Smooth muscle cell (in vitro differentiated cells): ENCODE data around the gene ZNF556. TPM values are rescaled to one million over a fixed set of nuclear protein-coding genes. Genes with fewer than 3 reads are reported as not detected.
"Not testable (repeated sequence)": the region's sequence is repeated elsewhere in the genome, so short reads cannot be mapped to it uniquely, and the experiment has no call there.

Experiments used
- DNase-seq: peaks from one replicate; lab custom pipeline; 2025; ENCODE audit not compliant: unreplicated experiment; lab: John Stamatoyannopoulos, UW
- H2AFZ ChIP-seq: fragments of 200-600 bp; sonication (generic); 2 replicates; pipeline ENCODE4 v1.6.0; 2016; ENCODE audit warnings: antibody characterized with exemption, low read depth, mild to moderate bottlenecking
- H3F3A ChIP-seq: fragments of 200-600 bp; sonication (generic); 2 replicates; pipeline ENCODE4 v1.6.0; 2017; ENCODE audit warnings: antibody characterized with exemption, low read depth
- H3K27ac ChIP-seq: fragments of 200-600 bp; sonication (generic); 2 replicates; pipeline ENCODE4 v1.5.1; 2016; ENCODE audit warnings: low read depth, mild to moderate bottlenecking
- H3K27me3 ChIP-seq: fragments of 200-600 bp; sonication (generic); 2 replicates; pipeline ENCODE4 v1.6.1; 2016; ENCODE audit warnings: low read depth, mild to moderate bottlenecking
- H3K36me3 ChIP-seq: fragments of 200-600 bp; sonication (generic); 2 replicates; pipeline ENCODE4 v1.5.1; 2016; ENCODE audit warnings: low read depth
- H3K4me1 ChIP-seq: fragments of 200-600 bp; sonication (generic); 2 replicates; pipeline ENCODE4 v1.5.1; 2016; ENCODE audit warnings: low read depth
- H3K4me2 ChIP-seq: fragments of 200-600 bp; sonication (generic); 2 replicates; pipeline ENCODE4 v1.6.0; 2016; ENCODE audit warnings: mild to moderate bottlenecking
- H3K4me3 ChIP-seq: fragments of 200-600 bp; sonication (generic); 2 replicates; pipeline ENCODE4 v1.5.1; 2016; ENCODE audit warnings: mild to moderate bottlenecking
- H3K79me2 ChIP-seq: fragments of 200-600 bp; sonication (generic); 2 replicates; pipeline ENCODE4 v1.6.0; 2016; ENCODE audit warnings: low read depth, mild to moderate bottlenecking
- H3K9ac ChIP-seq: fragments of 200-600 bp; sonication (generic); 2 replicates; pipeline ENCODE4 v1.6.0; 2016; ENCODE audit warnings: low read depth
- H3K9me3 ChIP-seq: fragments of 200-600 bp; sonication (generic); replicated peaks from 2 replicates; pipeline ENCODE4 v1.5.1; 2016; ENCODE audit warnings: low read depth
- H4K20me1 ChIP-seq: fragments of 200-600 bp; sonication (generic); 2 replicates; pipeline ENCODE4 v1.6.0; 2016; ENCODE audit warnings: low read depth
- WGBS: methylation state at CpG from one replicate; pipeline ENCODE4 v1.1.7; 2016; ENCODE audit warnings: low lambda C conversion rate; 5-methylcytosine and 5-hydroxymethylcytosine counted together
- polyA plus RNA-seq: library from polyadenylated mRNA; unstranded; fragments of >200 nt; fragmentation: Nextera tagmentation; extraction: Ambion mirVana; gene quantifications from 2 replicates; pipeline ENCODE4 v1.2.1, GENCODE V29; 2016
- total RNA-seq: library from RNA; depleted of rRNA; stranded (reverse); fragments of >200 nt; gene quantifications from 2 replicates; pipeline ENCODE4 v1.2.3, GENCODE V29; 2014
- TF ChIP-seq, protein P1 (sequence below): fragments of 200-600 bp; sonication (generic); IDR thresholded peaks from 2 replicates; pipeline ENCODE4 v1.5.1; 2017; ENCODE audit warnings: borderline replicate concordance, mild to moderate bottlenecking, antibody characterized with exemption; ENCODE audit not compliant: insufficient read depth, poor library complexity, severe bottlenecking

The ZNF556 gene
- total and polyA plus RNA-seq, 2 experiments from 2014 or later: 0.04 TPM; not detected in 1

DNA sequence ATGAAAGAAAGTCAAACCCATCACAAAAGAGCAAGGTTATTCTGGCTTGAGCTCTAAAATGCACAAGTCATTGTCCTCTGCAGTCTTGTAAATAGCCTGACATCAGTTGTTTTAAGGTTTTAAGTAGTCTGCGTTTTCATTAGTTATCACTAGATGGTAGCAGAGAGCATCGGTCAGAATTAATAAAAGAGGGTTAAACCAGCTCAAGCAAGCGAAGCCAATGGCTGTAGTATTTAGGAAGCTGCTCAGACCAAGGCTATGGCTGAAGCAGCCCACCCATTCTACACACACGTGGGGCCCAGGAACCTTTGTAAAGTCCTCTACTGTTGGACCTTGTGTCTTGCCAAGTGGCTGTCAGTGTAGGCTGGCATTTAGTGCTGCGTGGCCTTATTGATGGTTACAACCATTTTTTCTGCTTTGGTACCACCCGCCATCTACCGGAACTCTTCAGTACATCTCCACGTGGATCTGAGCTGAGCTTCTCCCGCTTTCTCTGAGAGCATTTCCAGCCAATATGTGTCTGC, 20.3 kb downstream of the ZNF556 start:
- Histone ChIP-seq H3K27me3 (no peaks in the 10 kb centered on the region), H3K9me3 (no peaks in the 10 kb centered on the region), H3K4me3 (no peak overlapping the region), H3K27ac (no peak overlapping the region), H3K4me1 (no peaks in the 10 kb centered on the region), H3K79me2 (no peaks in the 10 kb centered on the region), H3K9ac (no peak overlapping the region), H3K36me3 (no peaks in the 10 kb centered on the region), H3K4me2 (no peak overlapping the region), H4K20me1 (no peaks in the 10 kb centered on the region), H3F3A (no peaks in the 10 kb centered on the region), H2AFZ (peak overlapping the region; percentile 42)
- no peak for DNase-seq
- TF ChIP-seq, protein P1, sequence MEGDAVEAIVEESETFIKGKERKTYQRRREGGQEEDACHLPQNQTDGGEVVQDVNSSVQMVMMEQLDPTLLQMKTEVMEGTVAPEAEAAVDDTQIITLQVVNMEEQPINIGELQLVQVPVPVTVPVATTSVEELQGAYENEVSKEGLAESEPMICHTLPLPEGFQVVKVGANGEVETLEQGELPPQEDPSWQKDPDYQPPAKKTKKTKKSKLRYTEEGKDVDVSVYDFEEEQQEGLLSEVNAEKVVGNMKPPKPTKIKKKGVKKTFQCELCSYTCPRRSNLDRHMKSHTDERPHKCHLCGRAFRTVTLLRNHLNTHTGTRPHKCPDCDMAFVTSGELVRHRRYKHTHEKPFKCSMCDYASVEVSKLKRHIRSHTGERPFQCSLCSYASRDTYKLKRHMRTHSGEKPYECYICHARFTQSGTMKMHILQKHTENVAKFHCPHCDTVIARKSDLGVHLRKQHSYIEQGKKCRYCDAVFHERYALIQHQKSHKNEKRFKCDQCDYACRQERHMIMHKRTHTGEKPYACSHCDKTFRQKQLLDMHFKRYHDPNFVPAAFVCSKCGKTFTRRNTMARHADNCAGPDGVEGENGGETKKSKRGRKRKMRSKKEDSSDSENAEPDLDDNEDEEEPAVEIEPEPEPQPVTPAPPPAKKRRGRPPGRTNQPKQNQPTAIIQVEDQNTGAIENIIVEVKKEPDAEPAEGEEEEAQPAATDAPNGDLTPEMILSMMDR: peak; percentile 56
- WGBS: 33% methylated on average over 9 of the region's 9 CpGs

DNA sequence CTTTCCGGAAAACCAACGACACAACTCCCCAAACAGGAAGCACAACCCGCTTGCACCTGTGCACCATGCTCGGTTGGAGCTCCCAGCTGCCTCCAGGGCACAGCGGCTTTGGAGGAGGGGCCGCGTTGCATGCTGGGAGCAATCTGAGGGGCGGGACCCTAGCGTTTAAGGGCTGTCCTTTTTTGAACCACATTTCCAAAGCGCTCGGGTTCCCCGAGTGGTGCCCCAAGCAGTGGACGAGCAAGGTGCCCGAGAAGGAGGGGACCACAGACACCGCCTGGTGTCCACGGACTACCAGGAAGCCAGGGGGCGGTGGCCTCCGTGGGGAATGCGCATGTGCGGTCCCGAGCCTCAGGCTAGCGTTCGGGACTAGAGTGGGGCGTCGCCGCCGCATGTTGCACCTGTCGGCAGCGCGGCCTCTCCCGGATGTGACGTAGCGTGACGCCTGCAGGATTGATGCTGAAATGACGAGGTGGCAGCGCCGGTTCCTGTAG, 21.6 kb downstream of the ZNF556 start:
- H2AFZ ChIP-seq: no peak overlapping the region
- H3K4me3 ChIP-seq: no peak overlapping the region
- H3K27me3 ChIP-seq: no peaks in the 10 kb centered on the region
- no peaks in the 10 kb centered on the region for H3K9me3 ChIP-seq
- WGBS: 87% methylated on average over 36 of the region's 37 CpGs
- no peaks in the 10 kb centered on the region for H4K20me1 ChIP-seq
- no peaks in the 10 kb centered on the region for H3K4me1 ChIP-seq
- H3K36me3 ChIP-seq: no peaks in the 10 kb centered on the region
- no peaks in the 10 kb centered on the region for H3K79me2 ChIP-seq
- DNase-seq: no peak
- TF ChIP-seq, protein P1: no peak
- no peak overlapping the region for H3K9ac ChIP-seq
- no peak overlapping the region for H3K27ac ChIP-seq
- H3K4me2 ChIP-seq: no peak overlapping the region
- no peaks in the 10 kb centered on the region for H3F3A ChIP-seq

DNA sequence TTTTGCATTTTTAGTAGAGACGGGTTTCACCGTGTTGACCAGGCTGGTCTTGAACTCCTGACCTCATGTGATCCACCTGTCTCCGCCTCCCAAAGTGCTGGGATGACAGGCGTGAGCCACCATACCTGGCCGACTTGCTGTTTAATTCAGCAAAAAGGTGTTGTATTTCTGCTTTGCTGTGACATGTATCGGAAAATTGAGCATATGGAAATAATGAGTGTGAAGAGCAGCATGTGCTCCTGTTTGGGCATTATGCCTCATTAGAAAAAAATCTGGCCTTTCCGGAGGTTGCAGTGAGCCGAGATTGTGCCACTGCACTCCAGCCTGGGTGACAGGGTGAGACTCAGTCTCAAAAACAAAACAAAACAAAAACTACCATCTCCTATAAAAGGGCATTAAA, 23.4 kb downstream of the ZNF556 start:
- H3K79me2 ChIP-seq, H2AFZ ChIP-seq, H3K9ac ChIP-seq, H3K27me3 ChIP-seq, H3K36me3 ChIP-seq, H3K27ac ChIP-seq, H3K4me2 ChIP-seq, H3K4me1 ChIP-seq, H3K9me3 ChIP-seq, H4K20me1 ChIP-seq, DNase-seq, H3F3A ChIP-seq, H3K4me3 ChIP-seq: not testable (repeated sequence)
- 90% methylated on average over 8 of the region's 8 CpGs for WGBS

DNA sequence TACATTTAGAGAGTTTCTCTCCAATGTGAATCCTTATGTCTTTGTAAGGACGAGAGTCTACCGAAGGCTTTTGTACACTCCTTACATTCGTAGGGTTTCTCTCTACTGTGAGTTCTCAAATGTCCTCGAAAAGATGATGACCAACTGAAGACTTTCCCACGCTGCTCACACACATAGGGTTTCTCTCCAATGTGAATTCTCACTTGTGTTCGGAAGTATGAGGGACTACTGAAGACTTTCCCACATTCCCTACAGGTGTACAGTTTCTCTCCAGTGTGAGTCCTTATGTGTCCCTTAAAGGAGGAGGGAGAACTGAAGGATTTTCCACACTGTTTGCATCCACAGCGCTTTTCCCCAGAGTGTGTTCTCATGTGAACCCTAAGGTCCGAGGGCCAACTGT, 29.6 kb downstream of the ZNF556 start:
- Histone ChIP-seq H3F3A (no peaks in the 10 kb centered on the region), H2AFZ (no peak overlapping the region), H3K4me2 (no peak overlapping the region), H4K20me1 (no peaks in the 10 kb centered on the region), H3K9ac (no peak overlapping the region), H3K36me3 (no peaks in the 10 kb centered on the region), H3K4me3 (no peak overlapping the region), H3K27ac (no peak overlapping the region), H3K79me2 (no peaks in the 10 kb centered on the region), H3K27me3 (no peaks in the 10 kb centered on the region), H3K9me3 (no peaks in the 10 kb centered on the region), H3K4me1 (no peaks in the 10 kb centered on the region)
- TF ChIP-seq, protein P1: no peak
- no peak for DNase-seq
- 76% methylated on average over 8 of the region's 8 CpGs for WGBS
